Stimulated activated CD8-positive, alpha-beta memory T cell treated with anti-CD3 and anti-CD28 coated beads, Interleukin-2, amount 100 ng/mL, for 1 hour (primary cell): ENCODE measurements around the gene NACAD.

Experiments used
- DNase-seq, 2 donors: peaks; one replicate each; pipeline ENCODE4 v3.0.0-alpha.2; 2020; ENCODE audit warnings: low read depth in 2 of 2

Gene NACAD

DNA sequence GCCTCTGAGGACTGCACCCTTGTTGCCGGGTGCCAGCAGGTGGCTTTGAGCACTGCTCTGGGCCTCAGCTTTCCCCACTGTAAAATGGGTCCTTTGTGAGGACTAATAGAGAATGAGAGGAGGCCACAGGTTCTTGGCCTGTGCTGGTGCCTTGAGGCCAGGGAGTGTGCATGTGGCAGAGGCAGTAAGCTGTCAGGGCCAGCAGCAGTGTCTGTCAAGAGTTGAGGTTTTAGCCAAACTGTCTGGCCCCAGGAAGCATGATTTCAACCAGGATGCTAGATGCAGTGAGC lies 13.5 kb downstream of the NACAD start:
- no peak for DNase-seq

DNA sequence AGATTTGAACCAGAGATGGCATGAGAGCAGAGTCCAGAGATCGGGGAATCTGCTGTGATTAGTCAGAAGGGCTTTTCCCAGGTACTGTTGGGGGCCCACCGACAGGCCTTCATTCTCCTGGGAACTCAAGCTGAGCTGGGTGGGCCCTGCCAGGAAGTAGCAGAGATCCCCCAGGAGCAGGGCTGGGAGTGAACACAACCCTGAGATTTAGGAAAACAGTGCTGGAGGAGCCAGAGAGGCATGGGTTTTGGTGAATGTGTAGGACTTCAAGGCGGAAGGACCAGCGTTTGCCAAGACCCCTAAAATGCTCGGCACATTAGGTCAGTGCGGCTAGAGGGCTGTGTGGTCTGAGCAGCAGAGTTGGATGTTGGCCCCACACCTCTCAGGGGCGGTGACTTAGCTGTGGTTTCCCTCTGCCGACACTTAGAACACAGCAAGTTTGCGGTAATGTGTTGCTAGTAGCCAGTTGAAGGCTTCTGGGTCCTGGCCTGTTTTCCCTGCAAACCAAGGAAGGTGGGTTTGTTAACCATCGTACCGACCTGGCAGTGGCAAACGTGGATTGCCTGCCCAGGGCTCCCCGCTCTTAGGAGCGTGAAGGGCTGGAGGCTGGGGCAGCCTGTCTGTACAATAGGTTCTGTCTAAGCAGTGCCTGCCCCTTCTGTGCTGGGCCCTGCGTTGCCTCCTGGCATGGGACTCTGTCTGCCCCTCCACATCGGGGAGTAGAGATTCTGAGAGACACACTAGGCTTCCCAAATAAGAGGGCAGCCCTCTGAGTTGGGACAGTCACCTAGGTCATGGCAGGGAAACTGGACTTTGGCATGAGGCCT lies 14.0 kb downstream of the NACAD start:
- no peak for DNase-seq

DNA sequence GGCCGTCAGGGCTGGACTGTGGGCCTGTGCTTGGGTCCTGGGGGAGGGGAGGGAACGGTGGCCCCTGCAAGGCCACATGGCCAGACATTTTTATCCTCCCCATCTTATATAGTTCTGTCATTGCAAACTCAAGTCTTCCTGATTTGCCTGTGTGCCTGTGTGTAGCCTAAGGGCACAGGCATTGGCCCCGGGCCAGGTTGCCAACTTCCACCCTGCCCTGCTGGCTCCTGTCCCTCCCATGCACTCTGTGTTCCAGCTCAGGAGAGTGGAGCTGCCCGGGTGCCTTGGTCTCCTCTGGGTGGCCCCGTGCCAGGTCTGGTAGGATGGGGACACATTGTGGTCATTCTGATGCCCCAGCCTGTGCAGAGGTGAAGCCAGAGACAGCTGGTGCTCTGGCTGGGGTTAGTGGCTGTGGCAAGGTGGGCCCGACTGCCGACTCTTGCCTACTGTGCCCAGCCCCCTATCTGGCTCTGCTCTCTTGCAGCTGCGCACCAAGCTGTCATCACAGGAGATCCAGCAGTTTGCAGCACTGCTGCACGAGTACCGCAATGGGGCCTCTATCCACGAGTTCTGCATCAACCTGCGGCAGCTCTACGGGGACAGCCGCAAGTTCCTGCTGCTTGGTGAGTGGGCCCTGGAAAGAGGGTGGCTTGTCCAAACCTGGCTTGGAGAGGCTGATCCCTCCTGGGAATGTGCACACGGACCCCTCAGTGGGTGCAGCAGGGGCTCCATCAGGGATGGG lies 14.8 kb downstream of the NACAD start:
- no peak for DNase-seq

DNA sequence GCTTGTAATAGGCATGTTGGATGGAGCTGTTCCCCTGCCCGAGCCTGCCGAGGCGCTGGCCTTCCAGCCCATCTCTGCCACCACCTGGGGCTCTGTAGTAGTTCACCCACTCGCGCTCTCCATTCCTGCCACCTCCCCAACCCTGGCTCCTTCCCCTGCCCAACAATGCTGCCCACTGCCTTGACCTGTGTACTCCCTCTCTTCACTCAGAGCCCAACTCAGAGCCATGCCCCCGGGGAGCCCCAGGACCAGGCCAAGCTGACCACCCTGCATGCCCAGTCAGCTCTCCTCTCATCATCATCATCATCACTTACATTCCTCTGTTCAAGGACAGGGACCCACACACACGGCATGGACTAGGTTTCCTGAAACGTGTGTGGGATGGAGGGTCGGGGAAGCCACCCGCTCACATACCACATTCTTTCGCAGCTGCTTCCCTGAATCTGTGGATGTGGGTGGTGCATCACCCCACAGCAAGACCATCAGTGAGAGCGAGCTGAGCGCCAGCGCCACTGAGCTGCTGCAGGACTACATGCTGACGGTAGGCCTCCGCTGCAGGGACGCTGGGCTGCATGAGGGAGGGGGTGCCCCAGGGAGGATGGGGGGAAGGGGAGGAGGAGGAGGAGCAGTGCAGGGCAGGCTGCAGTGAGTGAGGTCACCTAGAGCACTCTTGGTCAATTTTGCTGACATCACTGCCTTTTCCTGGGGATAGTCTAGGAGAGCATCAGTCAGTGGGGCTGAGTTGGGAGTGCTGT lies 15.6 kb downstream of the NACAD start:
- DNase-seq, result no peak

DNA sequence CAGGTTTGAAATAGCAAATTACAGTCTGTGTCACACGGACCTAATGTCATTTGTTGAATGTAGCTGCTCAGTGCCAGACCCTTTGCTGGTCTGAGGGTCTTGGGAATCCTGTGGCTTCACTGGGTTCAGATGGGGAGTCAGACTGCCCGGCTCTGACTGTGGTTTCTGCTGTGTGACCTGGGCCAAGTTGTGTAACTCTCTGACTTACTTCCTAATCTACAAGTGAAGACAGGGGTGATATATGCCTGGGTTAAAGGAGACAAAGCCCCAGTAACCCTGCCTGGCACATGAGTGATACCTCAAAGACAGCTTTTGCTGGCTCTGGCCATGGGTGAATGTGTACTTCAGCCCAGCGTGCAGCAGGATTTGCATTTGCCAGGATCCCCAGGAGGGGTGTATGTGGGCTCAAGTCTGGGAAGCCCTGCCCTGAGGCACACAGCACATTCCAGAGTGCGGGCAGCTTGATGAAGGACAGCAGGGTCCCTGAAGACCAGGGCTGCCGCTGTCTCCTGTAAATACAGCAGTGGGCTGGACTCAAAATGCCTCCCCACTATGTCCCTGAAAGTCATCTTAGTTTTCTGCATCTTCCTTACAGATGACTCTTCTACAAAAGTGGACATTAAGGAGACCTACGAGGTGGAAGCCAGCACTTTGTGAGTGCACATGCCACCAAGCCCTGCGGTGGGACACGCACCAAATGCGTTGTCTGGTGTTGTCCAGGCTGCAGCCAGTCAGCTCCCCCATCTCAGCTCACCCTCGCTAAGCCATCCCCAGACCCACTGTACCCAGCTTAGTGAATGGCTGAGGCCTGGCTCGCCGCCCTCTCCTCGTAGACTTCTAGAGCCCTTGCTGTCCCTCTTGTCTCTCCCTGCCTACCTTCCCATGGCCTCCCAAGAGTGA lies 16.4 kb downstream of the NACAD start:
- DNase-seq, result no peak

DNA sequence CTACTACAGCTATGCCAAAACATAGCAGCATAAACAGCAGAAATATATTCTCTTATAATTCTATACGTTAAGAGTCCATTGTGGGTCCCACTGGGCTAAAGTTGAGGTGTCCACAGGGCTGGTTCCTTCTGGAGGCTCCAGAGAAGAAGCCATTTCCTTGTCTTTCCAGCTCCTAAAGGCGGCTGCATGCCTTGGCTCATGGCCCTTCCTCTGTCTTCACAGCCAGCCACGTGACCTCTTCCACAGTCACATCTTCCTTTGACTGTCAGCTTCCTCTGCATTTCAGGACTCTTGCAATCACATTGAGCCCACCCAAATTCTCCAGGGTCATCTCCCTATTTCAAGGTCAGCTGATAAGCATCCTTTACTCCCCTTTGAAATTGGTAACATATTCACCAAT lies 17.2 kb downstream of the NACAD start:
- no peak for DNase-seq

DNA sequence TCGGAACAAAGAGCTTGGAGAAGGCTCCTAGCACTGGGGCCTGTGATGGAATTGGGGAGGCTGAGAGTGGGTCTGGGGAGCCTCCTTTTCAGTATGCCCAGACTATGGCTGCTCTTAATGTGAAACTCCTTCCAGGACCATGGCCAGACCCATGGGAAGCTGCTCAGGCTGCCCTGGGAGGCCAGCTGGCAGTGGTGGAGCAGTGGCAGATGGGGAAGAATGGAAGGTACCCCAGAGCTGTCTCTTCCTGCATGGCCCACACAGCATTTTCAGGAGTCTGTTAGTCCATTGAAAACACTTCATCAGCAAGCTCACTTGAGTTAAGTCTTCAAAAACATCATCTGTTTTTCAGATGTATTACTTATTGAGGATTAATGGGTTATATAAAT lies 18.5 kb downstream of the NACAD start:
- DNase-seq, result no peak

DNA sequence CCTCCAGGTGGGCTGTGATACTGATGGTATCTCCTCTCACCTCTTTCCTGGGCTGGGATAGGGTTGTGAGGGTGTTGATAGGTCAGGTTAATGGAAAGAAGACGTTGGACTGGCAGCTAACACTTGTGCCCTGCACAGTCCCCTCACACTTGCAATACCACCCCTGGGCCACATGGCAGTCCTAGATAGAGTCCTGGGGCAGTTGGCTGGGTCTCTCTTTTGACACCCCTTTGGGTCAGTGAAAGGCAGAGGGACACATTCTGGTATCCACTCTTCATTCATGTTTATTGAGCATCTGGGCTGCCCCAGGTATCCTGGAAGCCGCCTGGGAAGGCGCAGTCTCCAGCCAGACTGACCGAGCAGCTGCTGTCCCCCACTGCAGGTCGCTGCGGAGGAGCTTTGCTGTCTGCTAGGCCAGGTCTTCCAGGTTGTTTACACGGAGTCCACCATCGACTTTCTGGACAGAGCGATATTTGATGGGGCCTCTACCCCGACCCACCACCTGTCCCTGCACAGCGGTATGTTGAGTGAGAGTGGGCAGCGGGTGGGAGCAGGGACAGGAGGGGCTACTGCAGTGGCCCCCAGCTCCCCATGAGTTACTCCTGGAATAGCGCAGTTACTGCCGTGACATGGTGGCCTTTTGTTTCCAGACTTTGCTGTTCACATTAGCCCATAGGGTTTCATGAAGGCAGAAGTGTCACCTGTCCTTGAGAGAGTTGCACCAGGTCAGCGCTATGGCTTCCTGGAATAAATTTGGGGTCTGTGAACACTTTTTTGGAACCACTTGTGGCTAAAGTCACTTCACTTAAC lies 19.1 kb downstream of the NACAD start:
- DNase-seq, result no peak

DNA sequence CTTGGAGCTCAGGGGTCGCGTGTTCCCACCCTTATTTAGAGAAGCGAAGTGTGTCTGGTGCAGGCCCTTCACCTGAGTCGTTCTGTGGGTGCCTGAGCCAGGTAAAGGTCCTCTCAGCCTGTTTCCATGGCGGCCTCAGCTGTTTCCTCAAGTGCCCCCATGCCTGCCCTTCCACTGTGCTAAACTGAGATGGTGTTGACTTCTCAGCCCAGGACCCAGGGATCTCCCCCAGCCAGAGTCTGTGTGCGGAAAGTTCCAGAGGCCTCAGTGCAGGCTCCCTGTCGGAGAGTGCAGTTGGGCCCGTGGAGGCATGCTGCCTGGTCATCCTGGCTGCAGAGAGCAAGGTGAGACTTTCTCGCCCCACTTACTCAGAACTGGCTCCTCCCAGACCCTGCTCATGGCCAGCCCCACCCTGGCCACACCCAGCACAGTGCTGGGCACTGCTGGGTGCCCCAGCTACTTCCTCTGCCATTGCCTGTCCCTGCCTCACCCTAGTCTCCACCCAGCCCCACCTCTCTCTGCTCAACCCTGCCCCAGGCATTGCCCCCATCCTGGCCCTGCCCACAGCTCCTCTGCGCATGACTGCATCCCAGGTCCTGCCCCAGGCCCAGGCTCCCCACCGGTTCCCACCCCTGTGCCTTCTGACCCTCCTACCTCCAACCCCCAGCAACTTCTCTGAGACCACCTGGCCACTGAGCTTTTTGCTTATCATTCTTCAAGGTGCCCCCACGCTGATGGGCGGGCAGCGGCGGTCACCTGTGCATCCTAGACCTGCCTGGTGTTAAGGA lies 20.3 kb downstream of the NACAD start:
- DNase-seq, result no peak

DNA sequence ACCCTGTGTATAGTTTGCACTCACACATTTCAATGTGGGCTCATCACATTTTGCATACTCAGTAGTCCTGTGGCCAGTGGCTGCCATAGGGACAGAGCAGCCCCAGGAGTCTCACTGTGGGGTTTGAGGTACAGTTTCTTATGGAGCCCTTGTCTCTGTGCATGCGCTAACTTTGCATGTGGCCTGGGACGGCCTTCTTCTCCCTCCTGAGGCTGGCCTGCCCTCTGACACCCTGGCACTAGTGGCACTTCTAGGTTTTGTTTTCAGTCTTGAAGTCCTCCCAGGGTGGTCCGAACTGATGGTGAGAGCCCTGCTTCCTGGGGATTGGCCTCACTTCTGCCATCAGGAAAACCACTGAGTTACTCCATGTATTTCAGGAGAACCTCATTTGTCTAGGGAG lies 21.2 kb downstream of the NACAD start:
- DNase-seq, result no peak

DNA sequence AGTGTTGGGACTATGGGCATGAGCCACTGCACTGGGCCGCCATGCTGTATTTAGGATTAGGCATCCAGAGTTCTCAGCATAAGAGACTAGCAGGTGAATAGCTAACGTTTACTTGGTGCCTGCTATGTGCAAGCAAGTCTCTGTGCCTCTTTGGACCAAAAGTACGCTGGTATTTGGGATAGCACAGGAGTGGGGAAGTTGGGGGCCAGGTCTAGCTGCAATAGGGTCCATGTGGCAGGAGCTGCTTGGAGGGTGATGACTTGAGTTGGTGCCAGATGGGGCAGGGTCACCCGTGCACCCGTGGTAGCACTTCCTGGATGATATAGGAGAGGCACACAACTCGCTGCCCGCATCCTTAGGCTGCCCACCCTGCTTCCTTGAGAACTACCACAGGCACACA lies 22.4 kb downstream of the NACAD start:
- DNase-seq, result no peak

DNA sequence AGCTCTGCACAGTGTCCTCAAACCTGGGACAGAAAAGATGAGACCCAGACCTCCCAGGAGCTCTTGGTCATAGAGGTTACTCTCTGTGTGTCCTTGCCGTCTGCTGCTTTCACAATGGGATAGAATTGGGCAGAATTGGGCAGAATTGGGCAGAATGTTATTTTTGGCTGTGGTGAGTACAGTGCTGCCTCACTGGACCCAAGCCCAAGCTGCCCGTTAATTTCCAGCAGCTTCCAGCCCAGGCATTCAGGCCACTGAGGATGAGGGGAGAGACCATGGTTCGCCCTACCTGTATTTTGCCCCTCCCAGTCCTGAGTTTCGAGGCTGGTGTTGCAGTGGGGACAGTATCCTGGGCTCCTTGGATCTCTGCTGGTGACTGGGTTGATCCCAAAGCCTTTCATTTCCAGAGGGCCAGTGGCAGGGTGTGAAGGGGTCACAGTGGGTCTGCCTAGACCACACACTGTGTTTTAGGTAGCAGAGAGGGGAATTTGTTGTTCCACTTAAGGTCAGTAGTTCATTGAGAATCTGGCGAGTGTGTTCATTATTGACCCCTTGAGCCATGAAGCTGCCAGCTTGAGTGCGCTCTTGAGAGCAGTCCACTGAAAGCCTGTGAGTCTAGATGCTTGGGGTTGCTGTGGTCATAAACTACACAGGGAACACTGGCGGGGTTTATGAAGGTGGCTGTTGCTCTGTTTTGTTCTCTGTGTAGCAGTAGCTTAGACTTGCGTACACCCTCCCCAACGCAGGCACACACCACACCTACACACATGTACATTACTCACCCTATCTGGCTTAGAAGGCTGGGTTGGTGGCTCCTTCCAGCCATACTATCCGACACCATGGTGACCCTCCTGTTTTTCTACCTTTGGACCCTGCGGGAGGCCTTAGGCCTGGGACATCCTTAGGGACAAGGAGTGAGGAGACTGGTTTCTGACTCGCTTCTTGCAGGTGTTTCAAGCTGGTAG lies 23.5 kb downstream of the NACAD start:
- no peak for DNase-seq

DNA sequence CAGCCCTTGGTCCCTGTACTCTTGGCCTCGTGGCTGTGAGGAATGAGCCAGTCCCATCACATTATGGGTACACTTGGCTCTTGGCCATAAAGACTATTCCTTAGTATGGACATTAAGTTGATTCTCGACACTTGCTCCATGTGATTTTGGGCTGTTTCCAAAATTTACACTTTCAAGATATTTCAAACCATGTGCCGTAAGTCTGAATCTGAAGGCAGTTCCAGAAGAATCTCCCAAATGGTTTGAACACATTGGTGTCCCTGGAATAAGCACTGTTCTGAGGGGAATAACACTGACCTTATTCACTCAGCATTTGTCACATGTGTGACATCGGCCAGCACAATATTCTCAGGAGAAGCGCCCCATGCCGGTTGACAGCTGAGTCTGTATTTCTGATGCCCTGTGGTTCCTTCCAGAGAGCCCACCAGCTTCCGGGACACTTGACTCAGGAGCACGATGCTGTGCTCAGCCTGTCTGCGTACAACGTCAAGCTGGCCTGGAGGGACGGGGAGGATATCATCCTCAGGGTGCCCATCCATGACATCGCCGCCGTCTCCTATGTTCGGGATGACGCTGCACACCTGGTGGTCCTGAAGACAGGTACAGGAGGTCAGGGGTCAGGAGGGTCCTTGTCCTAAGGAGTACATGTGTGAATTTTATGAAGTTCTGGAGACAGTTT lies 24.6 kb downstream of the NACAD start:
- no peak for DNase-seq

DNA sequence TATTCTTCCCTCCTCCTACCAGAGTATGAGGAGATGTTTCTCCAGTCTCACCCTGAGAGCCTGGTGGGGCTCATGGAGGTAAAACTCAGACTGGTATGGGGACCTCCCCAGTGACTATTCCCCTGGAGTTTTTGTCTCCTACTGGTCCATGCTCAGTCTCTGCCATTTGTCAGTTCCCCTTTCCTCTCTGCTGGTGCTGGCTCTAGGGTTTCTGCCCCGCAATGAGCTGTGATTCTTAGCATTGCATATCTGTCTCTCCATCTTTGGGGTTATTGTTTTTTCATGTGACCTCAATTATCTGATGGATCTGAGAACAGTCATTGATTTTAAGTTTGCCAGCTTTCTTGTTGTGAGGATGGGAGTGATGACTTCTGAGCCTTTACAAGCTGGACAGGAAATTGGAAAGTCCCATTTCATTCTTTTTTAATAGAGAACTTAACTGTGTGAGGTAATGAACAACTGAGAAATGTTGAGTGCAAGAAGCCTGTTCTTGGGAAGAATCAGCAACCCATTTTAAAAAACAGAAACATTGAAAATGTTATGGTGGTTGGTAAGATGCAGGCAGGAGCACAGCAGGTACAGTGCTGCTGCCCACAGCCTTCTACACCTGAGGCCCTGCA lies 26.9 kb downstream of the NACAD start:
- no peak for DNase-seq

DNA sequence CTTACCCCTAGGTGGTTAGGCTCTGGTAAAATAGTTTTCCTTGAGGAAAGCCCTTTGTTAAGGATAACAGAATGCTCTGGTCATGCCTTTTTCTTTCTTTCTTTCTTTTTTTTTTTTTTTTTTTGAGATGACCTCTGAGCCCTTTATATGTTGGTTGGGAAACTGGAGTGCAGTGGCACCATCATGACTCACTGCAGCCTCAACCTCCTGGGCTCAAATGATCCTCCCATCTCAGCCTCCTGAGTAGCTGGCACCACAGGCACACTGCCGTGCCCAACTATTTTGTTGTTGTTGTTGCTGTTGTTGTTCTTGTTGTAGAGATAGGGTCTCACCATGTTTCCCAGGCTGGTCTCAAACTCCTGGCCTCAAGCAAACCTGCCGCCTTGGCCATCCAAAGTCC lies 27.4 kb downstream of the NACAD start:
- DNase-seq, result no peak

DNA sequence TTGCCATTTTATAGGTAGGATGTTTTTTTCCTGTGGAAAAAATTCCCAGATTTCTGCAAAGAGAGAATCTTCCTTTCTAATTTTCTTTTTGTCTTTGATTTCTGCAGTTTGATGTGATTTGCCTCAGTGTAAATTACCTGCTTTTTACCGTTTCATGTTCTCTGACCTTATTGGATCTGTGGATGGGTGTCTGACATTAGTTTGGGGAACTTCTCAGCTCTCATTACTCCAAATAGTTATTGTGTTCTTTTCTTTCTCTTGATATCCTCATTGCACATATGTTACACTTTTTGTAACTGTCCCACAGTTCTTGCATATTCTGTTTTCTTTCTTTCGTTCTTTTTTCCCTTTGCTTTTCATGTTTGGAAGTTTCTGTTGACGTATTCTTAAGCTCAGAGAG lies 28.5 kb downstream of the NACAD start:
- no peak for DNase-seq

DNA sequence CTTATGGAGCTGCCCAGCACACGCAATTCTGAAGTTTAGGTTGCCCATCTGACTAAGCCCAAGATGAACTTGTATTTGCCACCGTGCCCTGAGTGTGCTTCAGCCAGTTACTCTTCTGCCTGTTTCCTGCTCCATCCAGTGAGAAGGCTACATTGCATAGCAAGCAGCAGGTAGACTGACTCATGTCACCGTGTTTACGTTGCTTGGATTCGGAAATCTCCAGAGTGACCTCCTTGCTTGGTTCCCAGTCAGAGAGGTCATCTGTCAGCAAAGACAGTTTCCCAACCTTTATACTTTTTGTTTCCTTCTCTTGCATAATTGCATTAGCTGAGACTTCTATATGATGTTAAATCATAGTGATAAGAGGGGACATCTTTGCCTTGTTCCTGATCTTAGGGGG lies 30.9 kb downstream of the NACAD start:
- DNase-seq, result no peak
